ENCODE measurements around the gene SSBP1.

DNA sequence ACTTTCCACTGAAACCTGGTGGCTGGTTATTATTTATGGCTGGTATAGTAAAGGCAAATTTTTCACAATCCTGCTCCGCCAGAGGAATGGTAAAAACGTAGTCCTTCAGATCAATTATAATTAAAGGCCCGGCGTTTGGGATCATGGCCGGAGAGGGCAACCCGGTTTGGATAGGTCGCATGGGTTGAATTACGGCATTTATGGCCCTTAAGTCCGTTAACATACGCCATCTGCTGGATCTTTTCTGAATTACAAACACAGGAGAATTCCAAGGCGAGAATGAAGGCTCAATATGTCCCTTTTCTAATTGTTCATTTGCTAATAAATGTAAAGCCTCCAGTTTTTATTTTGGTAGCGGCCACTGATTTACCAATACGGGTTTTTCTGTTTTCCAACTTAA lies 14.5 kb downstream of the SSBP1 start:
- TF ChIP-seq POLR2AphosphoS5 (IDR thresholded peaks at IDR 0.05): no peak
- TF ChIP-seq, protein P1, sequence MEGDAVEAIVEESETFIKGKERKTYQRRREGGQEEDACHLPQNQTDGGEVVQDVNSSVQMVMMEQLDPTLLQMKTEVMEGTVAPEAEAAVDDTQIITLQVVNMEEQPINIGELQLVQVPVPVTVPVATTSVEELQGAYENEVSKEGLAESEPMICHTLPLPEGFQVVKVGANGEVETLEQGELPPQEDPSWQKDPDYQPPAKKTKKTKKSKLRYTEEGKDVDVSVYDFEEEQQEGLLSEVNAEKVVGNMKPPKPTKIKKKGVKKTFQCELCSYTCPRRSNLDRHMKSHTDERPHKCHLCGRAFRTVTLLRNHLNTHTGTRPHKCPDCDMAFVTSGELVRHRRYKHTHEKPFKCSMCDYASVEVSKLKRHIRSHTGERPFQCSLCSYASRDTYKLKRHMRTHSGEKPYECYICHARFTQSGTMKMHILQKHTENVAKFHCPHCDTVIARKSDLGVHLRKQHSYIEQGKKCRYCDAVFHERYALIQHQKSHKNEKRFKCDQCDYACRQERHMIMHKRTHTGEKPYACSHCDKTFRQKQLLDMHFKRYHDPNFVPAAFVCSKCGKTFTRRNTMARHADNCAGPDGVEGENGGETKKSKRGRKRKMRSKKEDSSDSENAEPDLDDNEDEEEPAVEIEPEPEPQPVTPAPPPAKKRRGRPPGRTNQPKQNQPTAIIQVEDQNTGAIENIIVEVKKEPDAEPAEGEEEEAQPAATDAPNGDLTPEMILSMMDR (IDR thresholded peaks at IDR 0.05): peak in 1 of 3 experiments; percentile 20
- no peak for TF ChIP-seq POLR2A (IDR thresholded peaks at IDR 0.05; ENCODE audit: low read depth)
- no peak for TF ChIP-seq EP300 (IDR thresholded peaks at IDR 0.05)

Measured in esophagus muscularis mucosa (tissue), 4 donors.